GM12873 (cell line): ENCODE results near the gene GNMT.

Source experiments
- TF ChIP-seq, protein P1 (sequence below): IDR thresholded peaks from 2 replicates; pipeline ENCODE4 v1.5.1; 2012; ENCODE audit warnings: low read depth, mild to moderate bottlenecking, moderate library complexity, low read length, control low read depth; ENCODE audit not compliant: insufficient read depth; ENCODE audit errors: missing control alignments

GNMT gene

DNA sequence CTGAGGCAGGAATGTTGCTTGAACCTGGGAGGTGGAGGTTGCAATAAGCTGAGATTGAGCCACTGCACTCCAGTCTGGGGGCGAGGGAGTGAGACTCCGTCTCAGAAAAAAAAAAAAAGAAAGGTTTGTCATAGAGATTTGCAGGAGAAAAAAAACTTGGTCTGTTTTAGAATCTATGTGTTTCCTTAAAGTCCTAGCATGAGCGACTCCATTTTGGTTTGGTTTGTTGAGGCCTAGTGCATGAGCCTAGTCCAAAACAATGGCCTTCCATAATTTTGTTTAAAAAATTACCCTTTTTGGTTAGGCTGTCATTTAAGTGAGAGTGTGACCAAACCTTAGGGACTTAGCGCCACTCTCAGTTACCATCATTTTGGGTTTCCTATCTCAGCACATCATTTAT is 8.2 kb upstream of the GNMT start:
- TF ChIP-seq, protein P1, sequence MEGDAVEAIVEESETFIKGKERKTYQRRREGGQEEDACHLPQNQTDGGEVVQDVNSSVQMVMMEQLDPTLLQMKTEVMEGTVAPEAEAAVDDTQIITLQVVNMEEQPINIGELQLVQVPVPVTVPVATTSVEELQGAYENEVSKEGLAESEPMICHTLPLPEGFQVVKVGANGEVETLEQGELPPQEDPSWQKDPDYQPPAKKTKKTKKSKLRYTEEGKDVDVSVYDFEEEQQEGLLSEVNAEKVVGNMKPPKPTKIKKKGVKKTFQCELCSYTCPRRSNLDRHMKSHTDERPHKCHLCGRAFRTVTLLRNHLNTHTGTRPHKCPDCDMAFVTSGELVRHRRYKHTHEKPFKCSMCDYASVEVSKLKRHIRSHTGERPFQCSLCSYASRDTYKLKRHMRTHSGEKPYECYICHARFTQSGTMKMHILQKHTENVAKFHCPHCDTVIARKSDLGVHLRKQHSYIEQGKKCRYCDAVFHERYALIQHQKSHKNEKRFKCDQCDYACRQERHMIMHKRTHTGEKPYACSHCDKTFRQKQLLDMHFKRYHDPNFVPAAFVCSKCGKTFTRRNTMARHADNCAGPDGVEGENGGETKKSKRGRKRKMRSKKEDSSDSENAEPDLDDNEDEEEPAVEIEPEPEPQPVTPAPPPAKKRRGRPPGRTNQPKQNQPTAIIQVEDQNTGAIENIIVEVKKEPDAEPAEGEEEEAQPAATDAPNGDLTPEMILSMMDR: no peak

DNA sequence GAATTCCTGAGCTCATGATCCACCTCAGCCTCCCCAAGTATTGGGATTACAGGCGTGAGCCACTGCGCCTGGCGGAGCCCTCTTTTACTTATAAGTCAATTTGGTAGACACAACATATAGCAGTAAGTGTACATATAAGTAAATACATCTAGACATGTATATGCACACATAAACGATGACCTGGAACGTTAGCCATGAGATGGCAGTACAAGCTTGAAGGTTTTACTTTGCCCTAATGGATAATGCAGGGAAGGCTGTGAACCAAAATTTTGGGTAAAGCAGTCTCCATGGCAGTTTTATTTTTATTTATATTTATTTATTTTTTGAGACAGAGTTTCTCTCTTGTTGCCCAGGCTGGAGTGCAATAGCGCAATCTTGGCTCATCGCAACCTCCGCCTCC is 2.4 kb upstream of the GNMT start:
- TF ChIP-seq, protein P1: no peak

DNA sequence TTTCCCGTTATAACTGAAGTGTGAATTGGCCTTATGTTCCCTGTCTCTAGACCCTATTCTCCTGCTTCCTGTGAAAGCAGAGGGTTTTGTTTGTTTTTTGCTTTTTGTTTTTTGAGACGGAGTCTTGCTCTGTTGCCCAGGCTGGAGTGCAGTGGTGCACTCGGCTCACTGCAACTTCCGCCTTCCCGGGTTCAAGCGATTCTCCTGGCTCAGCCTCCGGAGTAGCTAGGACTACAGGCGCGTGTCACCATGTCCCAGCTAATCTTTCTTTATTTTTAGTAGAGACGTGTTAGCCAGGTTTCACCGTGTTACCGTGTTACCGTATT is 674 bp upstream of the GNMT start:
- TF ChIP-seq, protein P1: no peak

DNA sequence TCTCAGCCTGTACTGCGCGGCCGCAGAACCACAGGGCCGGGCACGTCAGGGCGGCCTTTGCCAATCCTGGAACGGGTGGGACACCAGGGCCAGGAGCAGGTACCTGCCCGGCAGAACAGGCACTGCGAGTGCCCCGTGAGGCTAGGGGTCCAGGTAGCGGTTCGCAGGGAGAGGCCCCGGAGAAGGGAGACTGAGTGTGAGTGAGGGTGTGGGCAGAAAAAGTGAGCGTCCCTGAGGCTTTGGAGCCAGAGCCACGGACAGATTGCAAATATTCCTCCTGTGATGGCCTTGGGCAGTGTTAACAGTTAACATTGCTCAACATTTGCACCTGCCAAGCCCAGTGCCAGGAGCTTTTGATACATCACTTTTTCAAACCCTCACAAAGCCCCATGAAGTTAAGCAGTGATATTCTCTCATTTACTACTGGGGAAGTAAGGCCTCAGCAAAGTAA is 491 bp downstream of the GNMT start:
- TF ChIP-seq, protein P1: no peak

DNA sequence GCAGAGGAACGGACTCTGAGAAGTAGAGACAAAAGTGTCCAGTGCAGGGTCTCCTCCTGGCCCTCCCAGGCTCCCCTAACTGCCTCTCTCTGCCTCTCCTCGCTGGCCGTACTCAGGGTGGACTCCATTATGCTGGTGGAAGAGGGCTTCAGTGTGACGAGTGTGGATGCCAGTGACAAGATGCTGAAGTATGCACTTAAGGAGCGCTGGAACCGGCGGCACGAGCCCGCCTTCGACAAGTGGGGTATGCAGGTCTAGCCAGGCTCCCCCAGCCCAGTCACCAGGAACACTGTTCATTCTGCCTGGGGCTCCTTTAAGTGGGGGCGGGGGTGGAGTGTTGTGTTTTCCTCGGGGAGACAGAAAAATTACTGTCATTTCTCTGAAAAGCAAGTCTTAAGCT is 1.5 kb downstream of the GNMT start:
- TF ChIP-seq, protein P1: no peak

DNA sequence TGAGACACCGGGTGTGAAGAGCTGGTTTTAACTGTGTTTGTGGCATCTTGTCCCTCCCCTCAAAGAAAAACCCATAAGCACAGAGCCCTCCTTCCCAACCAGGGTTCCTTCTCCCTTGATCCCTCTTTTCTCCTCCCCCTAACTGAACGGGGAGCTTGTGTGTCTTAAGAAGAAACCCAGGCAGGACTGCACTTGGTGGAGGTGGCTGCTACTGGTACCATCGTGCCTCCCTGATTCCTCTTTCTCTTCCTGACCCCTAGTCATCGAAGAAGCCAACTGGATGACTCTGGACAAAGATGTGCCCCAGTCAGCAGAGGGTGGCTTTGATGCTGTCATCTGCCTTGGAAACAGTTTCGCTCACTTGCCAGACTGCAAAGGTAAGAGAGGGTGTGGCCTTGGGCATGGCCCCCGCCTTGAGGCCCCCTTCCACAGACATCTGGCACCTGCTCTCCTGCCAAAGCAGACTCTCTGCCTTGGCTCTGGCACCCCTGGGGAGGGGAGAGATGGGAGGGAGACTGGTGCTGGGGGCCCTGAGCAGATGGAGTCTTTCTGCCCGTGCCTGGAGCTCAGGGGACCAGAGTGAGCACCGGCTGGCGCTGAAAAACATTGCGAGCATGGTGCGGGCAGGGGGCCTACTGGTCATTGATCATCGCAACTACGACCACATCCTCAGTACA is 2.1 kb downstream of the GNMT start:
- TF ChIP-seq, protein P1: no peak

DNA sequence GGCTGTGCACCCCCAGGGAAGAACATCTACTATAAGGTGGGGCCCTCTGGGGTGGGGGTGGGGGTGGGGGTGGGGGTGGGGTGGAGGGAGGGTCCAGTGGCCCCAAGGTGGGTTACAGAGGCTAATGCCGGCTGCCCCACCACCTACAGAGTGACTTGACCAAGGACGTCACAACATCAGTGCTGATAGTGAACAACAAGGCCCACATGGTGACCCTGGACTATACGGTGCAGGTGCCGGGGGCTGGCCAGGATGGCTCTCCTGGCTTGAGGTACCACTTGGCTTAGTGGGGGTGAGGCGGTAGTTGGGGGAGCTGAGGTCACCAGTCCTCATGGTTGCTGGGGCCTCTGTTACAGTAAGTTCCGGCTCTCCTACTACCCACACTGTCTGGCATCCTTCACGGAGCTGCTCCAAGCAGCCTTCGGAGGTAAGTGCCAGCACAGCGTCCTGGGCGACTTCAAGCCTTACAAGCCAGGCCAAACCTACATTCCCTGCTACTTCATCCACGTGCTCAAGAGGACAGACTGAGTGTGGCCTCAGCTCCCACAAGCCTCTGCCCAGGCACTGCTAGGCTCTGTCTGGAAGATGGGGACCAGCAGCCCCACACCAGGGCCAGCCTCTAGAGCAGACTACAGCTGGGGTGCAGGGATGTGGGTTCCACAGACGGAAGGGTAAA is 2.8 kb downstream of the GNMT start:
- TF ChIP-seq, protein P1: no peak
